K562 (cell line): ENCODE results near the gene ARID3B.

Source experiments
- EGR1 ChIP-seq: fragments of 450-650 bp; conservative IDR thresholded peaks from 2 replicates; pipeline ENCODE4 v1.6.1; 2017; ENCODE audit warnings: mild to moderate bottlenecking
- FOXM1 ChIP-seq, 2 experiments: fragments of 450-650 bp in 1 of 2; sonication (generic) in 1 of 2; formaldehyde crosslinking in 1 of 2; IDR thresholded peaks; 2 replicates each; pipeline versions ENCODE4 v1.6.1 to v1.9.0; 2017 to 2022; ENCODE audit warnings: low read depth in 2 of 2, mild to moderate bottlenecking in 2 of 2, missing genetic modification reagents in 1 of 2, moderate library complexity in 1 of 2
- GATA2 ChIP-seq: sonication (generic); formaldehyde crosslinking; IDR thresholded peaks from 2 replicates; pipeline ENCODE4 v1.4.0; 2020; ENCODE audit warnings: mild to moderate bottlenecking, missing genetic modification reagents
- MYC ChIP-seq, 2 experiments: fragments of 250-450 bp in 1 of 2; sonication (Bioruptor Pico) in 1 of 2; IDR thresholded peaks; 2 replicates each; pipeline versions ENCODE4 v1.5.1 to v1.6.1; 2012 to 2021; ENCODE audit warnings: low read depth in 2 of 2, borderline replicate concordance in 1 of 2, improper control_type of control experiment in 1 of 2, low read length in 1 of 2, mild to moderate bottlenecking in 1 of 2, moderate library complexity in 1 of 2
- NBN ChIP-seq: fragments of 450-650 bp; IDR thresholded peaks from 2 replicates; pipeline ENCODE4 v1.6.1; 2016; ENCODE audit warnings: low read depth, mild to moderate bottlenecking
- PCBP2 ChIP-seq: fragments of 200-400 bp; formaldehyde crosslinking; IDR thresholded peaks from 2 replicates; pipeline ENCODE4 v1.6.1; 2018; ENCODE audit warnings: low read length, low read depth, mild to moderate bottlenecking, moderate library complexity; ENCODE audit not compliant: poor library complexity, severe bottlenecking
- POLR2AphosphoS5 ChIP-seq: IDR thresholded peaks from 2 replicates; pipeline ENCODE4 v1.6.1; 2011; ENCODE audit warnings: mild to moderate bottlenecking, low read depth, low read length, moderate library complexity; ENCODE audit not compliant: control insufficient read depth, insufficient read depth
- RAD21 ChIP-seq, 2 experiments: fragments of 250-450 bp in 1 of 2; fragments of 450-650 bp in 1 of 2; sonication (Bioruptor Pico) in 1 of 2; formaldehyde crosslinking in 1 of 2; IDR thresholded peaks in 1 of 2; conservative IDR thresholded peaks in 1 of 2; 2 replicates each; pipeline versions ENCODE4 v1.4.0 to v1.8.0; 2020 to 2022; ENCODE audit warnings: mild to moderate bottlenecking in 2 of 2, moderate library complexity in 1 of 2
- RB1 ChIP-seq: fragments of 450-650 bp; IDR thresholded peaks from 2 replicates; pipeline ENCODE4 v1.6.1; 2017; ENCODE audit warnings: low read depth, mild to moderate bottlenecking
- TAF1 ChIP-seq: IDR thresholded peaks from 2 replicates; pipeline ENCODE4 v1.6.1; 2011; ENCODE audit warnings: mild to moderate bottlenecking, low read length, moderate library complexity; ENCODE audit not compliant: insufficient read depth, control insufficient read depth, severe bottlenecking; ENCODE audit errors: extremely low read depth
- TEAD2 ChIP-seq: fragments of 450-650 bp; IDR thresholded peaks from 2 replicates; pipeline ENCODE4 v1.6.1; 2016; ENCODE audit warnings: missing genetic modification characterization, control low read depth, missing compliant biosample characterization
- ZNF239 ChIP-seq: fragments of 250-450 bp; sonication (Bioruptor Pico); IDR thresholded peaks from 2 replicates; pipeline ENCODE4 v1.4.0; 2020; ENCODE audit warnings: mild to moderate bottlenecking
- ZNF507 ChIP-seq: conservative IDR thresholded peaks from 2 replicates; pipeline ENCODE4 v1.6.1; 2017; ENCODE audit warnings: missing genetic modification characterization, missing compliant biosample characterization
- TF ChIP-seq, protein P1 (sequence below): fragments of 250-450 bp; sonication (Bioruptor Pico); IDR thresholded peaks from 2 replicates; pipeline ENCODE4 v1.4.0; 2020

- TF ChIP-seq NBN, result no peak
- TF ChIP-seq RB1, result no peak
- TF ChIP-seq MYC (IDR thresholded peaks at IDR 0.05; ENCODE audit: low read depth, low read length), result no peak
- TF ChIP-seq MYC (CRISPR knock-in tag; IDR thresholded peaks at IDR 0.05; ENCODE audit: borderline replicate concordance, low read depth), result no peak
- TF ChIP-seq, protein P1, sequence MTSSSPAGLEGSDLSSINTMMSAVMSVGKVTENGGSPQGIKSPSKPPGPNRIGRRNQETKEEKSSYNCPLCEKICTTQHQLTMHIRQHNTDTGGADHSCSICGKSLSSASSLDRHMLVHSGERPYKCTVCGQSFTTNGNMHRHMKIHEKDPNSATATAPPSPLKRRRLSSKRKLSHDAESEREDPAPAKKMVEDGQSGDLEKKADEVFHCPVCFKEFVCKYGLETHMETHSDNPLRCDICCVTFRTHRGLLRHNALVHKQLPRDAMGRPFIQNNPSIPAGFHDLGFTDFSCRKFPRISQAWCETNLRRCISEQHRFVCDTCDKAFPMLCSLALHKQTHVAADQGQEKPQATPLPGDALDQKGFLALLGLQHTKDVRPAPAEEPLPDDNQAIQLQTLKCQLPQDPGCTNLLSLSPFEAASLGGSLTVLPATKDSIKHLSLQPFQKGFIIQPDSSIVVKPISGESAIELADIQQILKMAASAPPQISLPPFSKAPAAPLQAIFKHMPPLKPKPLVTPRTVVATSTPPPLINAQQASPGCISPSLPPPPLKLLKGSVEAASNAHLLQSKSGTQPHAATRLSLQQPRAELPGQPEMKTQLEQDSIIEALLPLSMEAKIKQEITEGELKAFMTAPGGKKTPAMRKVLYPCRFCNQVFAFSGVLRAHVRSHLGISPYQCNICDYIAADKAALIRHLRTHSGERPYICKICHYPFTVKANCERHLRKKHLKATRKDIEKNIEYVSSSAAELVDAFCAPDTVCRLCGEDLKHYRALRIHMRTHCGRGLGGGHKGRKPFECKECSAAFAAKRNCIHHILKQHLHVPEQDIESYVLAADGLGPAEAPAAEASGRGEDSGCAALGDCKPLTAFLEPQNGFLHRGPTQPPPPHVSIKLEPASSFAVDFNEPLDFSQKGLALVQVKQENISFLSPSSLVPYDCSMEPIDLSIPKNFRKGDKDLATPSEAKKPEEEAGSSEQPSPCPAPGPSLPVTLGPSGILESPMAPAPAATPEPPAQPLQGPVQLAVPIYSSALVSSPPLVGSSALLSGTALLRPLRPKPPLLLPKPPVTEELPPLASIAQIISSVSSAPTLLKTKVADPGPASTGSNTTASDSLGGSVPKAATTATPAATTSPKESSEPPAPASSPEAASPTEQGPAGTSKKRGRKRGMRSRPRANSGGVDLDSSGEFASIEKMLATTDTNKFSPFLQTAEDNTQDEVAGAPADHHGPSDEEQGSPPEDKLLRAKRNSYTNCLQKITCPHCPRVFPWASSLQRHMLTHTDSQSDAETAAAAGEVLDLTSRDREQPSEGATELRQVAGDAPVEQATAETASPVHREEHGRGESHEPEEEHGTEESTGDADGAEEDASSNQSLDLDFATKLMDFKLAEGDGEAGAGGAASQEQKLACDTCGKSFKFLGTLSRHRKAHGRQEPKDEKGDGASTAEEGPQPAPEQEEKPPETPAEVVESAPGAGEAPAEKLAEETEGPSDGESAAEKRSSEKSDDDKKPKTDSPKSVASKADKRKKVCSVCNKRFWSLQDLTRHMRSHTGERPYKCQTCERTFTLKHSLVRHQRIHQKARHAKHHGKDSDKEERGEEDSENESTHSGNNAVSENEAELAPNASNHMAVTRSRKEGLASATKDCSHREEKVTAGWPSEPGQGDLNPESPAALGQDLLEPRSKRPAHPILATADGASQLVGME (CRISPR knock-in tag), result no peak
- no peak for TF ChIP-seq FOXM1 (IDR thresholded peaks at IDR 0.05; ENCODE audit: low read depth)
- TF ChIP-seq FOXM1 (CRISPR knock-in tag; IDR thresholded peaks at IDR 0.05; ENCODE audit: low read depth), result no peak
- TF ChIP-seq ZNF507, result no peak
- no peak for TF ChIP-seq GATA2 (CRISPR knock-in tag)
- TF ChIP-seq EGR1, result no peak
- TF ChIP-seq PCBP2, result no peak
- TF ChIP-seq POLR2AphosphoS5, result no peak
- no peak for TF ChIP-seq ZNF239 (CRISPR knock-in tag)
- no peak for TF ChIP-seq TEAD2
- no peak for TF ChIP-seq TAF1
- no peak for TF ChIP-seq RAD21 (CRISPR knock-in tag; conservative IDR thresholded peaks at IDR 0.05 in 1 of 2, IDR thresholded peaks at IDR 0.05 in 1 of 2)
Observed at GRCh38 chr15:74611341-74611740, 70.3 kb downstream of the ARID3B start.
